Left lung (tissue), 10 donors: ENCODE measurements around the gene KLC1. TPM values are rescaled to one million over a fixed set of nuclear protein-coding genes. Genes with fewer than 3 reads are reported as not detected.

Source experiments
- ATAC-seq: fragments of 200-7000 bp; cut with Tn5 transposase; one replicate; pipeline ENCODE4 v1.9.1; 2020; ENCODE audit warnings: moderate library complexity
- DNase-seq, 4 donors: peaks; one replicate each; pipeline ENCODE4 v3.0.0-alpha.2; 2013 to 2020
- H3K27ac ChIP-seq, 2 donors: fragments of 200-600 bp; sonication (generic) in 1 of 2; one replicate each; pipeline versions ENCODE4 v1.5.0 to v1.8.0; 2020 to 2021
- H3K27me3 ChIP-seq, 2 donors: fragments of 200-600 bp; sonication (generic) in 1 of 2; one replicate each; pipeline versions ENCODE4 v1.5.0 to v1.8.0; 2020 to 2021
- H3K36me3 ChIP-seq, 2 donors: fragments of 200-600 bp; sonication (generic) in 1 of 2; one replicate each; pipeline versions ENCODE4 v1.5.0 to v1.8.0; 2020 to 2021
- H3K4me1 ChIP-seq, 2 donors: fragments of 200-600 bp; one replicate each; pipeline ENCODE4 v1.8.0; 2021
- H3K4me3 ChIP-seq, 2 donors: fragments of 200-600 bp; sonication (generic) in 1 of 2; one replicate each; pipeline versions ENCODE4 v1.5.0 to v1.8.0; 2020 to 2021; ENCODE audit warnings: mild to moderate bottlenecking in 1 of 2
- H3K9me3 ChIP-seq, 2 donors: fragments of 200-600 bp; sonication (generic) in 1 of 2; one replicate each; pipeline versions ENCODE4 v1.5.0 to v1.8.0; 2020 to 2021
- intact Hi-C, 2 donors: fragments of 100-400 bp; cut with DNase I; formaldehyde crosslinking; loops; one replicate each; pipeline versions ENCODE4 v1.11.2 to v1.14.2; 2022
- polyA plus RNA-seq, 6 donors: library from polyadenylated mRNA; unstranded; fragments of 120-200 nt; gene quantifications; one replicate each; pipeline ENCODE4 v1.2.1, GENCODE V29; 2013; ENCODE audit not compliant: insufficient read length in 6 of 6
- total RNA-seq, 2 donors: library from RNA; stranded (reverse); fragmentation: NEBNext Ultra II Directional; extraction: Animal tissue kit (Norgen Biotek cat#: 25700); gene quantifications; one replicate each; pipeline ENCODE4 v1.2.1, GENCODE V29; 2021
- TF ChIP-seq, protein P1 (sequence below), 2 donors: fragments of 200-600 bp; sonication (generic) in 1 of 2; IDR thresholded peaks; one replicate each; pipeline versions ENCODE4 v1.5.0 to v1.8.0; 2021; ENCODE audit warnings: antibody characterized with exemption in 2 of 2
- donor health status: DM: no; HTN: yes; CAD: no.
- donor health status: DM: no; HTN: no; CAD: no.

Gene KLC1
- total and polyA plus RNA-seq, 8 donors, result 126 to 185 (median 156) TPM

DNA sequence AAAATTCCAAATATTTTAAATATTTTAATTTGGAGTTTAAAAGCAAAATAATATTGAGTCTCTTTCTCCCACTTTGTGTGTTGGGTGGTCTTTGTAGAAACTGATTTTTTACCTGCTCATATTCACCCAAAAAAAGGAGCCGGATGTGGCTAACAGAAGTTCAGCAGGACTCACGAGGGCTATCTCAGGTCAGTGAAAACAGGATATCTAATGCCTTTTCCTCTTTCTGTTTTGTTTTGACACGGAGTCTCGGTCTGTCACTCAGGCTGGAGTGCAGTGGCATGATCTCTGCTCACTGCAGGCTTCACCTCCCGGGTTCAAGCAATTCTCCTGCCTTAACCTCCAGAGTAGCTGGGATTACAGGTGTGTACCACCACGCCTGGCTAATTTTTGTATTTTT is 35.4 kb upstream of the KLC1 start:
- H3K9me3 ChIP-seq, result no peaks in the 10 kb centered on the region
- DNase-seq (no peak), ATAC-seq (no peak)
- peaks cover 0 to 29% of the 10 kb centered on the region in 2 donors for H3K36me3 ChIP-seq
- H3K4me1 ChIP-seq, result no peaks in the 10 kb centered on the region
- intact Hi-C loops, result no loop called here
- no peak overlapping the region for H3K27ac ChIP-seq
- H3K4me3 ChIP-seq, result no peak overlapping the region
- TF ChIP-seq, protein P1, sequence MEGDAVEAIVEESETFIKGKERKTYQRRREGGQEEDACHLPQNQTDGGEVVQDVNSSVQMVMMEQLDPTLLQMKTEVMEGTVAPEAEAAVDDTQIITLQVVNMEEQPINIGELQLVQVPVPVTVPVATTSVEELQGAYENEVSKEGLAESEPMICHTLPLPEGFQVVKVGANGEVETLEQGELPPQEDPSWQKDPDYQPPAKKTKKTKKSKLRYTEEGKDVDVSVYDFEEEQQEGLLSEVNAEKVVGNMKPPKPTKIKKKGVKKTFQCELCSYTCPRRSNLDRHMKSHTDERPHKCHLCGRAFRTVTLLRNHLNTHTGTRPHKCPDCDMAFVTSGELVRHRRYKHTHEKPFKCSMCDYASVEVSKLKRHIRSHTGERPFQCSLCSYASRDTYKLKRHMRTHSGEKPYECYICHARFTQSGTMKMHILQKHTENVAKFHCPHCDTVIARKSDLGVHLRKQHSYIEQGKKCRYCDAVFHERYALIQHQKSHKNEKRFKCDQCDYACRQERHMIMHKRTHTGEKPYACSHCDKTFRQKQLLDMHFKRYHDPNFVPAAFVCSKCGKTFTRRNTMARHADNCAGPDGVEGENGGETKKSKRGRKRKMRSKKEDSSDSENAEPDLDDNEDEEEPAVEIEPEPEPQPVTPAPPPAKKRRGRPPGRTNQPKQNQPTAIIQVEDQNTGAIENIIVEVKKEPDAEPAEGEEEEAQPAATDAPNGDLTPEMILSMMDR (IDR thresholded peaks at IDR 0.05), result no peak
- no peaks in the 10 kb centered on the region for H3K27me3 ChIP-seq

DNA sequence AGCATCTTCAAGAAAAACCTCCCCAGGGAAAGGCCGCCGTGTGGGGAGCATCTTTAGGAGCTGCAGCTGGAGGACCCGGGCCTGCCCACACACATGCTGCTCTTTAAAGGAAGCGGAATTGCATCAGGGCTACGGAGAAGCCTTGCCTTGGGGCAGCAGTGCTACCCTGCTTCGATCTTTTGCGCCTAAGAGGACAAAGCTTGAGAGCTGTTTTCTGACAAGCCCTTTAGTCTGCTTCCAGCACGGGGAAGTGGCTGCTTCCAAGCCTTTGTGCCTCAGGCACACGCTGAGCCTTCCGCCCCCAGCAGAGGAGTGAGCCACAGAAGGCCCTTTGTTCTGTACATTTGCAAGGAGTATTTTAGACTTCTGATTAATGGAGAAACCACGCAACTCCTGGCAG is 34.7 kb upstream of the KLC1 start:
- H3K4me3 ChIP-seq, result no peak overlapping the region
- ATAC-seq, result peak; percentile 33
- DNase-seq, result peak in 1 of 4 donors; percentile 35
- intact Hi-C loops, result no loop called here
- no peaks in the 10 kb centered on the region for H3K9me3 ChIP-seq
- TF ChIP-seq, protein P1 (IDR thresholded peaks at IDR 0.05), result no peak
- no peaks in the 10 kb centered on the region for H3K27me3 ChIP-seq
- H3K27ac ChIP-seq, result no peak overlapping the region
- peaks cover 0 to 23% of the 10 kb centered on the region in 2 donors for H3K36me3 ChIP-seq
- H3K4me1 ChIP-seq, result no peaks in the 10 kb centered on the region

DNA sequence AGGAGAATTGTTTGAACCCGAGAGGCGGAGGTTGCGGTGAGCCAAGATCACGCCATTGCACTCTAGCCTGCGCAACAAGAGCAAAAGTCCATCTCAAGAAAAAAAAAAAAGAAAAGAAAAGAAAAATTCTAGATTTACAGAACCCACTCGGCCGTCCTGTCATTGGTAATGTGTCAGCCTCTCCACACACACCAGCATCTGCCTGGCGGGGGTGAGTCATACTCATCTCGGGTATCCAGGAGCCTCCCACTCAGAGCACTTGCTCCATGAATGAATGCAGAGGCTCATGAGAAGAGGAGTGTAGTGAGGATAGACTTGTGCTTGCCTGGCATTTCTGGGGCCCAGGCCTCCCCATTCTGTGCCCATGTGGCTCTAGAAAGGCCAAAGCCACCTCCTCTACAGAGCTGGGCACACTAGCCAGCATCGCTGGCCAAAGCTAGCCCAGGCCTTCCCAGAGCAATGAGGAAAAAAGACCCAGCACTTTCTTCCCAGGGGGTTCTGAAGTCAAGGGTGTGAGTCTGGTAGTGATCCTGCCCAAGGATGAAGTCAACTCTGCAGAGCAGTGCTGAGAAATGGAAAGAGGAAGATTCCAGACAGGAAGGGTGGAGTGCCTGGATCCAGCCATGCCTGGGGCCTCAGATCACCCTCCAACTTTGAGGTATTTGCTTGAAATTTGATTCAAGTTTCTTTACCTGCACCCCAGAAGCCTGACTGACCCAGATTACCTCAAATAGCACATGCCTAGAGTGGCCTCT is 31.2 kb upstream of the KLC1 start:
- Histone ChIP-seq H3K4me1 (no peaks in the 10 kb centered on the region), H3K9me3 (no peaks in the 10 kb centered on the region), H3K36me3 (no peaks in the 10 kb centered on the region), H3K27me3 (no peaks in the 10 kb centered on the region), H3K4me3 (no peak overlapping the region), H3K27ac (no peak overlapping the region)
- DNase-seq (no peak), ATAC-seq (peak; percentile 73)
- TF ChIP-seq, protein P1 (IDR thresholded peaks at IDR 0.05), result no peak
- intact Hi-C loops, result no loop called here

DNA sequence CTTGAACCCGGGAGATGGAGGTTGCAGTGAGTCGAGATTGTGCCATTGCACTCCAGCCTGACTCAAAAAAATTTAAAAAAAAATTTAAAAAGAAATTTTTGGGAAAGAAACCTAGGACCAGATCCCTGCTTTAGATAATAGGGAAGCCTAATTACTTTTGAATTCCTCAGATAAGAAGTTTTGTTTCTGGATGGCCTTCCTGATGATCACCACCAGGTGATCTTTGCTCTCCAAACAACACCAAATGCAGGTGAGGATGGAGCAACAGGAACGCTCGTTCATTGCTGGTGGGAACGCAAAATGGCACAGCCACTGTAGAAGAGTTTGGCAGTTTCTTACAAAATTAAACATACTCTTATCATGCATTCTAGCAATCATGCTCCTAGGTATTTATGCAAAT is 28.5 kb upstream of the KLC1 start:
- no peak for ATAC-seq
- intact Hi-C loops, result no loop called here
- Histone ChIP-seq H3K9me3 (no peaks in the 10 kb centered on the region), H3K36me3 (no peaks in the 10 kb centered on the region), H3K4me1 (no peaks in the 10 kb centered on the region), H3K27me3 (no peaks in the 10 kb centered on the region), H3K27ac (no peak overlapping the region), H3K4me3 (no peak overlapping the region)
- DNase-seq, result no peak
- TF ChIP-seq, protein P1 (IDR thresholded peaks at IDR 0.05), result no peak

DNA sequence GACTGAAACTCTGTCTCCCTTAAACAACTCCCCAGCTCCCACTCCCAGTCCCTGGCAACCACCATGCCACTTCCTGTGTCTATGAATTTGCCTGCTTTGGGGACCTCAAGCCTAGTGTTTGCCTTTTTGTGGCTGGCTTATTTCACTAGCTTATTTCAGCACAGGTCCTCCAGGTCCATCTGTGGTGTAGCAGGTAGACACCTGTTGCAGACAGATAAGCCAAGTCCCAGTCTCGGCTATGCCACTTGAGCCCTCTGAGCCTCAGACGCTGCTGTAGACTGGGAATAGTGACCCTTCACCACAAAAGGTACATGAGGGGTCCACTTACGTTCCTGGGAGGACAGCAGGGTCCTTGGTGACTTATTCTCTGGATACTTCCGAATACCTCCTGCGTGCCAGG is 24.4 kb upstream of the KLC1 start:
- ATAC-seq, result no peak
- no peaks in the 10 kb centered on the region for H3K9me3 ChIP-seq
- TF ChIP-seq, protein P1 (IDR thresholded peaks at IDR 0.05), result no peak
- H3K4me1 ChIP-seq, result peaks cover 9 to 21% of the 10 kb centered on the region in 2 donors
- intact Hi-C loops, result no loop called here
- H3K27ac ChIP-seq, result no peak overlapping the region
- H3K4me3 ChIP-seq, result no peak overlapping the region
- no peak for DNase-seq
- H3K27me3 ChIP-seq, result peaks cover 0 to 24% of the 10 kb centered on the region in 2 donors
- no peaks in the 10 kb centered on the region for H3K36me3 ChIP-seq
